Measurements from ENCODE around the gene CCDC146. TPM values are rescaled to one million over a fixed set of nuclear protein-coding genes. Genes with fewer than 3 reads are reported as not detected.

The CCDC146 gene
- polyA plus RNA-seq, 1 of the 3 experiments (the other 2 are of a cell fraction), result 2.7 TPM

DNA sequence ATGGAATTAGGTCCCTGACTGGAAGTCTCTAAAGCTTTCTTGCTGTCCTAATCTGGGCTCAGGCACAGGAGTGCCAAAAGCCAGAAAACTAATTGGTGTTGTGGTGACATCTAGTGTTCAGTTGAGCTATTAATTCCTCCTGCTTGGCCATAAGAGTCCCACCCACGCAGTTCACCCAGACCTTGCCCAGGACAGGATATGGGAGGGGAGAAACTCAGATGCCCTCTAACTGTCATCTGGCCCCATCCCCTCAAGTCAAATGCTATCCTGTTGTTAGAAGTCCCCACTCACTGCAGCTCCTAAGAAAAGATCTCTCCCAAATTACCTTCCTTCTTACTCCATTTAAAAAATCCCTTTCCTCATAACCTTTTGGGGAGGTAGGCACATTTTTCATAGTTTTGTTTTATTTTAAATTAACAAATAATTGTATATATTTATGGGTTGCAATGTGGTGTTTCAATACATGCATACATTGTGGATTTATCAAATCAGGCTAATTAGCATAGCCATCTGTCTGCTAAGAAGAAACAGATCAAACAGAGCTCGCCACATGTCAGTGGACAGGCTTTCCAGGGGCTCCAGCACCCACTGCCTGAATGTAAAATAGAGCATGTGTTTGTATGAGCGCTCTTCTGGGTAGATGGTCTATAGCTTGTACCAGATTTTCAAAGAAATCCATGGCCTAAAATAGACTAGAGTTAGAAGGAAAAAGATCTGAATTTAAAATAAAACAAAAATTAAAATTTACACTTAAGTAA lies 209.7 kb downstream of the CCDC146 start:
- H3K9me2 ChIP-seq, result no peaks in the 10 kb centered on the region
- no peak overlapping the region for H3K4me2 ChIP-seq
- POLR2A ChIA-PET, result interaction anchor here (0.8 to 1.5 kb wide), 7 partner anchors 16 to 210 kb away, joined by 3 to 10 read pairs (median 4); partner anchors contain the start of genes CCDC146 and PTPN12
- H3K79me2 ChIP-seq (ENCODE audit: insufficient read depth), result no peaks in the 10 kb centered on the region
- no peaks in the 10 kb centered on the region for H3K9me3 ChIP-seq
- H3K9ac ChIP-seq, result no peak overlapping the region
- peaks cover 21 to 38% of the 10 kb centered on the region in 2 experiments for H3K4me1 ChIP-seq (ENCODE audit: control insufficient read depth in 1 of 2, insufficient read depth in 2 of 2, low read depth in 1 of 2, low read length in 1 of 2)
- DNase-seq, result peak; percentile 89
- H3K36me3 ChIP-seq (replicated peaks in 1 of 2; ENCODE audit: control insufficient read depth in 1 of 2, insufficient read depth in 2 of 2, low read length in 1 of 2), result no peaks in the 10 kb centered on the region
- peak overlapping the region in 1 of 2 experiments; percentile 7; a peak in 1 of 4 replicates for H3K4me3 ChIP-seq (ENCODE audit: low read depth in 2 of 2, low read length in 1 of 2)
- no peaks in the 10 kb centered on the region for H3F3A ChIP-seq (replicated peaks; ENCODE audit: insufficient read depth)
- H2AFZ ChIP-seq (ENCODE audit: low read depth), result peak overlapping the region; percentile 75; the same call in 1 of the 2 replicates
- CTCF ChIA-PET, result interaction anchor here (0.6 to 2.9 kb wide), 54 partner anchors 10 to 319 kb away, joined by 3 to 51 read pairs (median 4); partner anchors contain the start of genes CCDC146 and GSAP
- H4K20me1 ChIP-seq (ENCODE audit: insufficient read depth), result no peaks in the 10 kb centered on the region
- WGBS (ENCODE audit: low lambda C conversion rate), result 42% methylated on average over 3 of the region's 3 CpGs
- H3K27ac ChIP-seq (ENCODE audit: low read depth in 2 of 2, low read length in 1 of 2), result peak overlapping the region in 1 of 2 experiments; percentile 92; a peak in 2 of 4 replicates
- no peaks in the 10 kb centered on the region for H3K27me3 ChIP-seq (ENCODE audit: insufficient read depth)
- TF ChIP-seq, protein P1, sequence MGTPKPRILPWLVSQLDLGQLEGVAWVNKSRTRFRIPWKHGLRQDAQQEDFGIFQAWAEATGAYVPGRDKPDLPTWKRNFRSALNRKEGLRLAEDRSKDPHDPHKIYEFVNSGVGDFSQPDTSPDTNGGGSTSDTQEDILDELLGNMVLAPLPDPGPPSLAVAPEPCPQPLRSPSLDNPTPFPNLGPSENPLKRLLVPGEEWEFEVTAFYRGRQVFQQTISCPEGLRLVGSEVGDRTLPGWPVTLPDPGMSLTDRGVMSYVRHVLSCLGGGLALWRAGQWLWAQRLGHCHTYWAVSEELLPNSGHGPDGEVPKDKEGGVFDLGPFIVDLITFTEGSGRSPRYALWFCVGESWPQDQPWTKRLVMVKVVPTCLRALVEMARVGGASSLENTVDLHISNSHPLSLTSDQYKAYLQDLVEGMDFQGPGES (IDR thresholded peaks at IDR 0.05; ENCODE audit: low read depth, low read length), result no peak
- no peak for TF ChIP-seq EZH2phosphoT487 (IDR thresholded peaks at IDR 0.05; ENCODE audit: borderline replicate concordance, low read depth)
- TF ChIP-seq NRF1 (IDR thresholded peaks at IDR 0.05; ENCODE audit: low read depth, low read length), result no peak
- peak in 1 of 2 experiments; percentile 82; a peak in 2 of 4 replicates for TF ChIP-seq EP300 (IDR thresholded peaks at IDR 0.05; ENCODE audit: borderline replicate concordance in 1 of 2, low read depth in 1 of 2, low read length in 1 of 2)
- TF ChIP-seq POLR2AphosphoS5 (IDR thresholded peaks at IDR 0.05; ENCODE audit: low read depth, low read length), result no peak
- 0 out of 2 replicates have a peak, but pooled peaks have one; percentile 13 for TF ChIP-seq TAF1 (IDR thresholded peaks at IDR 0.05; ENCODE audit: borderline replicate concordance, low read depth, low read length)
- TF ChIP-seq RXRA (IDR thresholded peaks at IDR 0.05; ENCODE audit: borderline replicate concordance, low read depth), result no peak
- TF ChIP-seq SMC3 (IDR thresholded peaks at IDR 0.05; ENCODE audit: low read depth, low read length), result peak; percentile 94
- no peak; the same call in 1 of the 2 replicates for TF ChIP-seq RFX5 (IDR thresholded peaks at IDR 0.05; ENCODE audit: low read length)
- TF ChIP-seq FOXM1 (IDR thresholded peaks at IDR 0.05; ENCODE audit: low read depth), result no peak
- TF ChIP-seq, protein P2, sequence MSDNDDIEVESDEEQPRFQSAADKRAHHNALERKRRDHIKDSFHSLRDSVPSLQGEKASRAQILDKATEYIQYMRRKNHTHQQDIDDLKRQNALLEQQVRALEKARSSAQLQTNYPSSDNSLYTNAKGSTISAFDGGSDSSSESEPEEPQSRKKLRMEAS (IDR thresholded peaks at IDR 0.05; ENCODE audit: low read depth), result no peak
- 0 out of 2 replicates have a peak, but pooled peaks have one; percentile 34 for TF ChIP-seq SIN3A (IDR thresholded peaks at IDR 0.05; ENCODE audit: borderline replicate concordance, low read depth, low read length)
- TF ChIP-seq FOSL2 (IDR thresholded peaks at IDR 0.05; ENCODE audit: borderline replicate concordance, low read depth), result no peak
- no peak for TF ChIP-seq FOXJ3 (CRISPR knock-in tag; IDR thresholded peaks at IDR 0.05)
- TF ChIP-seq, protein P3, sequence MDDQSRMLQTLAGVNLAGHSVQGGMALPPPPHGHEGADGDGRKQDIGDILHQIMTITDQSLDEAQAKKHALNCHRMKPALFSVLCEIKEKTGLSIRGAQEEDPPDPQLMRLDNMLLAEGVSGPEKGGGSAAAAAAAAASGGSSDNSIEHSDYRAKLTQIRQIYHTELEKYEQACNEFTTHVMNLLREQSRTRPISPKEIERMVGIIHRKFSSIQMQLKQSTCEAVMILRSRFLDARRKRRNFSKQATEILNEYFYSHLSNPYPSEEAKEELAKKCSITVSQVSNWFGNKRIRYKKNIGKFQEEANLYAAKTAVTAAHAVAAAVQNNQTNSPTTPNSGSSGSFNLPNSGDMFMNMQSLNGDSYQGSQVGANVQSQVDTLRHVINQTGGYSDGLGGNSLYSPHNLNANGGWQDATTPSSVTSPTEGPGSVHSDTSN (IDR thresholded peaks at IDR 0.05), result no peak
- peak; percentile 51; the same call in 1 of the 2 replicates for TF ChIP-seq RCOR1 (IDR thresholded peaks at IDR 0.05; ENCODE audit: low read length)
- no peak for TF ChIP-seq YY1 (IDR thresholded peaks at IDR 0.05; ENCODE audit: low read depth)
- TF ChIP-seq MXI1 (IDR thresholded peaks at IDR 0.05; ENCODE audit: low read depth, low read length), result peak; percentile 98
- no peak for TF ChIP-seq ELF1 (IDR thresholded peaks at IDR 0.05)
- TF ChIP-seq GABPA (IDR thresholded peaks at IDR 0.05; ENCODE audit: low read depth), result no peak
- no peak; the same call in 1 of the 2 replicates for TF ChIP-seq GATA2 (CRISPR knock-in tag; IDR thresholded peaks at IDR 0.05)
- TF ChIP-seq, protein P4, sequence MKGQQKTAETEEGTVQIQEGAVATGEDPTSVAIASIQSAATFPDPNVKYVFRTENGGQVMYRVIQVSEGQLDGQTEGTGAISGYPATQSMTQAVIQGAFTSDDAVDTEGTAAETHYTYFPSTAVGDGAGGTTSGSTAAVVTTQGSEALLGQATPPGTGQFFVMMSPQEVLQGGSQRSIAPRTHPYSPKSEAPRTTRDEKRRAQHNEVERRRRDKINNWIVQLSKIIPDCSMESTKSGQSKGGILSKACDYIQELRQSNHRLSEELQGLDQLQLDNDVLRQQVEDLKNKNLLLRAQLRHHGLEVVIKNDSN (IDR thresholded peaks at IDR 0.05; ENCODE audit: borderline replicate concordance, low read depth), result no peak
- TF ChIP-seq, protein P5, sequence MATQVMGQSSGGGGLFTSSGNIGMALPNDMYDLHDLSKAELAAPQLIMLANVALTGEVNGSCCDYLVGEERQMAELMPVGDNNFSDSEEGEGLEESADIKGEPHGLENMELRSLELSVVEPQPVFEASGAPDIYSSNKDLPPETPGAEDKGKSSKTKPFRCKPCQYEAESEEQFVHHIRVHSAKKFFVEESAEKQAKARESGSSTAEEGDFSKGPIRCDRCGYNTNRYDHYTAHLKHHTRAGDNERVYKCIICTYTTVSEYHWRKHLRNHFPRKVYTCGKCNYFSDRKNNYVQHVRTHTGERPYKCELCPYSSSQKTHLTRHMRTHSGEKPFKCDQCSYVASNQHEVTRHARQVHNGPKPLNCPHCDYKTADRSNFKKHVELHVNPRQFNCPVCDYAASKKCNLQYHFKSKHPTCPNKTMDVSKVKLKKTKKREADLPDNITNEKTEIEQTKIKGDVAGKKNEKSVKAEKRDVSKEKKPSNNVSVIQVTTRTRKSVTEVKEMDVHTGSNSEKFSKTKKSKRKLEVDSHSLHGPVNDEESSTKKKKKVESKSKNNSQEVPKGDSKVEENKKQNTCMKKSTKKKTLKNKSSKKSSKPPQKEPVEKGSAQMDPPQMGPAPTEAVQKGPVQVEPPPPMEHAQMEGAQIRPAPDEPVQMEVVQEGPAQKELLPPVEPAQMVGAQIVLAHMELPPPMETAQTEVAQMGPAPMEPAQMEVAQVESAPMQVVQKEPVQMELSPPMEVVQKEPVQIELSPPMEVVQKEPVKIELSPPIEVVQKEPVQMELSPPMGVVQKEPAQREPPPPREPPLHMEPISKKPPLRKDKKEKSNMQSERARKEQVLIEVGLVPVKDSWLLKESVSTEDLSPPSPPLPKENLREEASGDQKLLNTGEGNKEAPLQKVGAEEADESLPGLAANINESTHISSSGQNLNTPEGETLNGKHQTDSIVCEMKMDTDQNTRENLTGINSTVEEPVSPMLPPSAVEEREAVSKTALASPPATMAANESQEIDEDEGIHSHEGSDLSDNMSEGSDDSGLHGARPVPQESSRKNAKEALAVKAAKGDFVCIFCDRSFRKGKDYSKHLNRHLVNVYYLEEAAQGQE (IDR thresholded peaks at IDR 0.05; ENCODE audit: low read depth, low read length), result no peak
- TF ChIP-seq MEF2A (IDR thresholded peaks at IDR 0.05; ENCODE audit: borderline replicate concordance, low read depth), result no peak
- TF ChIP-seq CHD2 (IDR thresholded peaks at IDR 0.05; ENCODE audit: low read length, partially characterized antibody), result no peak
- no peak for TF ChIP-seq JUND (IDR thresholded peaks at IDR 0.05)
